SH-SY5Y (cell line): ENCODE results near the gene CHN1.

Source experiments
- GATA2 ChIP-seq: IDR thresholded peaks from 2 replicates; pipeline ENCODE4 v1.6.1; 2011; ENCODE audit warnings: mild to moderate bottlenecking, low read depth, low read length
- GATA3 ChIP-seq: IDR thresholded peaks from 2 replicates; pipeline ENCODE4 v1.6.1; 2011; ENCODE audit warnings: low read depth, mild to moderate bottlenecking, low read length, moderate library complexity

Gene CHN1

DNA sequence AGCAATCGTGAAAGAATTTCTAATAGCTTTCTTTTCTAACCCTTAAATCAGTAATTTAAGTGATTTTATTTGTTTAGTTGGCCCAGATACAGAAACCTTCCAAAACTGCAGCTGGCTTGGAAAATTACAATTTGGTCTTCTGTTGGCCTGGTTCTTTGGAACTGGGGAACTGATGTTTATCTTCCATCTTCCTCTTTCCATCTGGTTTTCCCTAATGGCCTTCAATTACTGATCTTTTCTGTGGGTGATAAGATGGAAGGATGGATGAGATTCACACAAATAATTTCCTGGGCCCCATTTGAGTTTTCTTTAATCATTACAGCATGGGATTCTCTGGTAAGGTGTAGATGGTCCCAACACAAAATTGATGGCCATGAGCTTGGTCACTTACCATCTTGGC lies 134.4 kb downstream of the CHN1 start:
- TF ChIP-seq GATA3: peak; percentile 91
- TF ChIP-seq GATA2: peak; percentile 87

DNA sequence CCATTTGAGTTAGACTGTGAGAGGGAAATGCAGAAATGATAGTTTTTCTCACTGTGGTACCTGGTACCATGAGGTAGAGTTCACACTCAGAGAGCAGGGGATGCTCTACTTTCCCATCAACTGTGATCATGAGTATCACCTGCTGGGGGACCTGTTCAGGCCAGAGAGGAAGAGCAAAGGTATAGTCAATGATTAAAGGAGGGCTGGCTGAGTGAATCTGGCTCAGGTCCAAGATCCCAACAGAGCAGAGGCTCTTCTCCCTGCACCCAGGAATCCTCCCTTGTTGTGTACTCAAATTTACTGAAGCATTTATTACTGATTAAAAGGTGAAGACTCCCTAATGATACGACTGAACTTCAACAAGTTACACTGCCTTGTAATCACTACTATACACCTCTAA lies 136.3 kb downstream of the CHN1 start:
- TF ChIP-seq GATA3 (no peak), GATA2 (no peak)

DNA sequence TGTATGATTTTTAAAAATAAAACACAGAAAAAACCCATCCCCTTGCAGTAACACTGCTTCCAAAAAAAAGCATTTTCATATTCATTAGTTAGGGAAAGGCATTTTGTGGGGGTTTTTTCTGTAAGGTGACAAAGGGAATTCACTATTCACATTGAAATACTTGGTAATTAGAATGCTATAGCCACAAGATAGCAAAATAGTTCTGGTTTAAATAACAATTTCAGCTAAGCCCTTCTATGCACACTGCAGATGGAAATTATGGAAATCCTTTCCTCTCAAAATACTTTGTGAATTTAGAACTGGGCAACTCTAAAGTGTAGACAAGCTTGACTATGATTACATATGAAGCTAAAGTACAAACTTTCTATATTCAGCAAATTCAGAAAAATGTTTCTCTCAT lies 138.8 kb downstream of the CHN1 start:
- TF ChIP-seq GATA2 (no peak), GATA3 (no peak)

DNA sequence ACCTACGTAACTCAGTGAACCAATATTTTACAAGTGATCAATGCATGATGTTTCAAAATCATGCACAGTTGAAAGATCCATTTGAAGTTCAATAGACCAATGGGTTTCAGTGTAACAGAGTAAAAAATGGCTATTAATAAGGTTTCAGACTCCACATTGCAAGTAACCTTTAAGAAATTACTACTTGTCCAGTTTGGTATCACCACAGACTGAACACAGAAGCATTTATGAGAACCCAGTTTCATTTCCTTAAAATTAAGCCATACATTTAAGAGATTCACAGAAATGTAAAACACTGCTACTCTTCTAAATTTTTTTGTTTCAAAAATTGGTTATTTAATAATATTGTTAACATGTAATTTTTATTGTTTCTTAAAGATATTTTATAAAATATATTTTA lies 142.0 kb downstream of the CHN1 start:
- TF ChIP-seq GATA3 (no peak), GATA2 (no peak)

DNA sequence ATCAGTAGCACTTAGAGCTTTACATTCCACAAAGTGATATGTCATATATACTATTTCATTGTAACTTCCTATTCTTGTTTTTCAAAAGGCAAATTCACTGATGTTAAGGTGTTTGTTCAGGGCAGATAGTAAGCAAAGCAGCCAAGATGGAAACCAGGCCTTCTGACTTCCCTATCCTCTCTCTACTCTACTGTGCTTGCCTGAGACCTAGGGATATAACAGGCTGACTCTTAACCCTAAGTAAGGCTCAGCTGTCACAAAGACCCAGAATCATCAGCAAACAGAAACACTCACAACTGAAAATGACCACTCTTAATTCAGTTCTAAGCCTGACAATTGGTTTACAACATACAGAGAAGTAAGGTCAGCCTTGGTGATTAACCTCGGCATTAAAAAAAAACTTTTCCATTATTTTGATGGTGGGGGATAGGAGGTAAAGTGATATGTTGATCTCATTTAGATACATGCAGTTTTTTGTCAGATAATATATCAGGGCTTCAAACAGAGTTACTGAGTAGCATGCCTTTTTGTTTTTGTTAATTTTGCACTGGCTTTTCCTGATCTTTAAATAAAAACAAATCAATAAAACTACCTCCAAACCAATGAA lies 145.5 kb downstream of the CHN1 start:
- TF ChIP-seq GATA3: no peak

DNA sequence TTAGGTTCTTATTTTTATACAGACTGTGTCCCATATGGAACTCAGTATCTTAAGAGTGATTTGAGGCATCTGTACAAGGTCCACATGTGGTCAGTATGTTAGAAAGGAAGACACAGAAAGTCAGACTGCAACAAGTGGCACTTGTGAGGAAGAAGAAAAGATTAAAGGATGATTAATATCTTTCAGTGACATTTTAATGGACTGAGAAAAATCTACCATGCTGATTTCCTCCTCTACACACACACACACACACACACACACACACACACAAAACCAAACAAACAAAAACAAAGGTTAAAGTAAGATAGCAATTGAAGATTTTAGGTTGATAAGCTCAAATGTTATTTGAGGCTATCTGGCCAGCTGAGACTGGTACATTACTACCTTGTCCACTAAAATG lies 146.4 kb downstream of the CHN1 start:
- TF ChIP-seq GATA2 (no peak), GATA3 (no peak)

DNA sequence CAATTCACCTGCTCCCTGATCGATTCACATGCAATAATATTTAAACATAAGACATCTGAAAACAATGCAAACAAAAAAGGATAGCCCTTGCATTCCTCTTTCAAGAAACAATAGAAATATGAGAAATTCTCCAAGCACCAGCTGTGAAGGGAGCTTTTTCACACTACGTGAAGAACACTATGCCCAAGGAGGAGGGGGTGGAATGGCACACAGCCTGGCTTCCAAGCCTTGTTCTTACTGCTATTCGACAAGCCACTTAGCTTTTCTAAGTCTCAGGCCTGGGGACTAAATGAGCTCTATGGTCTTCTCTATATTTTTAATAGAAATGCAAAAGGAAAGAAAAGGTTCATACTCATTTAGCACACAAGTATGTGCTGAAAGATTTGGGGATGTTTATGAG lies 148.7 kb downstream of the CHN1 start:
- TF ChIP-seq GATA2 (no peak), GATA3 (no peak)

DNA sequence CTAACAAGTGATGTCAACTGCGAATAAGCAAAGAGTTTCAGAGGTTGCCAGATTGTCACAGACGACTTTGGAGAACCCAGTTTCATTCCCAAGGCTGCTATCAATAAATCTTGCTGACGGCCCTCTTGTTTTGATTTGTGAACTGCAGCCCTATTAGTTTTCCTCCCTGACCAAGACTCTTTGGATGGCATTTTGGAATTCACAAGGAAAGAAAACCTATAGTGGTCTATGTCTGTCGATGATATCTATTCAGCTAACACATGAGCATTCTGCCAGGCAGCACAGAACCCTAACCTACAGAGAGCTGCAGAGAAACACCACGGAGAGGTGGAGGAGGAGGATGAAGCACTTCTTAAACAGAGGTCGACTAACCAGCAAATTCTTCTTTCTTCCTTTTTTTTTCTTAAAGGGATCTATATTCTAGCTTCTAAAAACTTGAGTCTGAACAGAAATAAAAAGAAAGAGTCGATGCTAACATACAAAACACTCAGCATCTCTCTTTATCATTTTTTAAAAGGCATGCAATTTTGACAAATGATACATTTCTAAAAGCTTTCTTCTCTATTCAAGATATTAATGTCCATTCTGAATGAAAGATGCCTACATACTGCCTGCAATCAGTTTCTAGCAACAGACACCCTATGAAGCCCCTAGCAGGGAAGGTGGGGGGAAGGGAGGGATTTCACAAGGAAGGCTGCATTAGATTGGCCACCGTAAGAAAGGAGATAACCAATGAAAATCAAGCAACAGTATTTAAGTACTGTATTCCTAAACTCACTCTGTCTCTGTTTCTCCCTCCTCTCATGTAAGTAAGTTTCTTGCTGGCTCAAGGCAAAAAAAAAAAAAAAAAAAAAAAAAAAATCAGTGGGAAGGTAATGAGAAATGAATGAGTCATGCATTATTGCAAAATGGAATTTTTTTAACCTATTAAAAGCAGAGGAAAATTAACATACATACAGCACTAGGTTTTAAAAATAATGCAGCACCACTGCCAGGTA lies 157.9 kb downstream of the CHN1 start:
- TF ChIP-seq GATA3: no peak
- TF ChIP-seq GATA2: peak; percentile 60

DNA sequence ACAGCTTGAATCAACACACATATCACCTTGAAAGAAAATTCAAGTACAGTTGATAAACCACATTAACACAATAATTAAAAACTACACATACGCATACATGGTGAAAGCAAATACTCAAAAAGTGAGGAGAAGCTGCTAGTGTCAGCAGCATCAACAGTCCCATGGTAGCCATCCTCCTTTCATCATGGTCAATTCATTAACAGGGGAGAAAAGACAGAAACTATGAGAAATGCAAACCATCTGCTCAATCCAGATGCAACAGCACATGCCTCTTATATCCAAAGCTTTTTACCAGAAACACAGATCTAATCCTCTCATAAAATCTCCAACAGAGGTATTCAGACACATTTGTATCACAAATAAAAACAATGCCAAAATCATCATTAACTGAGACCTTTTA lies 159.0 kb downstream of the CHN1 start:
- TF ChIP-seq GATA3: peak; percentile 66; the same call in 1 of the 2 replicates
- peak; percentile 61; the same call in 1 of the 2 replicates for TF ChIP-seq GATA2

DNA sequence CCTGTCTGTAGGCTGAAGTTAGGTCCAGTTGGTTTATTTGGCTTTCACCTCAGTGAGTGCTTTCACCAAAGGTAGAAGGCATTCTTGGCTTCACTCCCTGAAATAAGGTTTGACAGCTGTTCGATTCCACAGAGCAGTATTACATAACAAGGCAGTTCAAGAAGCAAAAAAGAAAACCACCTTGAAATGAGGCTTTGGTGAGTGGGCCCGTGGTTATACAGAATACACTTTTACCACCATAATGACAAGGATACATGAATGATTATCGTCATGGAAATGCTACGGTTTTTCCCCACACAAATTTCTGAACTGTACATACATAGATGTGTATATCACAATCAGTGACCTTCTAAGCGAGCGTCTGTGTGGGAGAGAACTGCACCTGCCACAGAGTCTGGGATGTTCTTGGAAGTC lies 160.9 kb downstream of the CHN1 start:
- no peak for TF ChIP-seq GATA3
- no peak for TF ChIP-seq GATA2

DNA sequence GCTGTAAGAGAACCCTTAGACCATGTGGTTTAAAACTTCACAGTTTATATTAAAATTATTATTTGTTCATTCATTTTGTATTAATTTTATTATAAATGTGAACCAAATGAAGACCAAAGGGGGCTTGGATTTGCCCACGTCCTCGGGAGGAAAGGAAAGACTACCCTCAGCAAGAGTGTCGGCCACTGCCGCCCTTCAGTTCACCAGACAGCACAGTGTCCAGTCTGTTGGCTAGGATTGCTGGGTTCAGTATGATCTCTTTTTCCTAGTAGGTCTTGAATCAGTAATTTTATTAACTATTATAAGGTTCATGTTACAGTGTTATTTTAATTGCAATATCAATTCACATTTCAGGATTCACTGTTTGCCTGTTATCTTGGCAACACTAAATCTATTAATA lies 162.7 kb downstream of the CHN1 start:
- TF ChIP-seq GATA2: no peak
- no peak for TF ChIP-seq GATA3

DNA sequence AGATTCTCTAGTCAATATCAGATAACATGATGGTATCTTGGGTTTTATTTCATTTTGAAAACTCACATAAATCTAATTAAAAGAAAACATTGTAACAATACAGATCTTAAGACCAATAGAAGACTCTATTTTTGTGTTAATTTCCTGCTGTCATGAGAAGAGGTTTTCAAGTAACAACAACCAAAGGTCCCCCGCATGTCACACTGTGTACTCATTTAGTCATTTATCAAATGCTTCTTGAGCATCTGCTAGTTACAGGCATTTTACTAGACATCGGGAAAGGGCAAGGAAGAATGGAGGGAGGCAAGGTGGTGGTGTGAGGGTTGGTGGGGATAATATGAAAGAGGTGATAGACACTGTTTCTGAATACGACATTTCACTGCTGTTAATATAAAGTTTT lies 163.2 kb downstream of the CHN1 start:
- TF ChIP-seq GATA3 (no peak), GATA2 (no peak)

DNA sequence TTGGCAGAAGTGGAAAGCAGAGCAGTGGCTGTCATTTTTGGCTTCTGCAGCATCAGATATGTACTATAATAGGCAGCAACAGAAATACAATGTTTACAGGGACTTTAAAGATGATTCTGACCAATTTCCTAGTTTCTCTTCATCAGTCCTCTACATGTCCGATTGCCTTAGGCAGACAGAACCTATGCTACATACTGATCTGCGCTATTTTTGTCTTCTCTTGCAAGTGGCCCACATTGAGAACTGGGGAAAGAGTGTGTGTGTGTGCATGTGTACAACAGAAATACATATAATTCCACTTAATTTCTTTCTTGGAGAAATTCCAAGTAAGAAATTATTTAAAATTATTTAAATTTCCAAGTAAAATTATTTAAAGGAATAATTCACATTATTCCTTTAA lies 163.8 kb downstream of the CHN1 start:
- TF ChIP-seq GATA2: peak; percentile 35; the same call in 1 of the 2 replicates
- no peak for TF ChIP-seq GATA3

DNA sequence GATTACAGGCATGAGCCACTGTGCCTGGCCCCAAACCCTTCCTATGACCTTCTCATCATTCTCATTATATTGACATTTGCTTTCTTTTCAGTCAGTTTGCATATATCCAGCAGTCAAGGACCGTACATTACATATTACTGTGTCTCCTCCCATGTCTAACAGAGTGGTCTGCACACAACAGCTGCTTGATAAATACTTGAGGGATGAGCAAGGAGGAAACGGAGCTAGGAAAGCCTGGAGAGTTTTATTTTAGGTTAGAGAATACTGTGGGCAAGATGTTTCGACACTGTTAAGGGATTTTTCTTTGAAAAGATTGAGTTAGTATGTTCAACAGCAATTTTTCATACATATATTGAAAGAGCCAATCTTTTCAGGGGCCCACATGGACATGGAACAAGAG lies 164.7 kb downstream of the CHN1 start:
- TF ChIP-seq GATA3 (no peak), GATA2 (no peak)

DNA sequence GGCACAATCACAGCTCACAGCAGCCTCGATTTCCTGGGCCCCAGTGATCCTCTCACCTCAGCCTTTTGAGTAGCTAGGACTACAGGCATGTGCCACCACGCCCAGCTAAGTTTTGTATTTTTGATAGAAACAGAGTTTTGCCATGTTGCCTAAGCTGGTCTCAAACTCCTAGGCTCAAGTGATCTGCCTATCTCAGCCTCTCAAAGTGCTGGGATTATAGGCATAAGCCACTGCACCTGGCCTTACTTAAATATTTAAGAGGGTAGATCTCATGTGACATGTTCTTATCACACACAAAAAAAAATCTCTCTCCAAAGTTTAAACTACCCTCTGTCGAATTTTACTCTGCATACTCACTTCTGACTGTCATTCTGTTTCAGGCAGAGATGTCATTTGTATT lies 165.5 kb downstream of the CHN1 start:
- no peak for TF ChIP-seq GATA3
- no peak for TF ChIP-seq GATA2
